Esophagus squamous epithelium (tissue), 5 donors: ENCODE data around the gene EDEM3. TPM values are rescaled to one million over a fixed set of nuclear protein-coding genes. Genes with fewer than 3 reads are reported as not detected.

Source experiments
- DNase-seq: peaks from one replicate; lab custom pipeline; 2025; lab: John Stamatoyannopoulos, UW
- H3K27ac ChIP-seq, 4 donors: fragments of 200-600 bp; sonication (generic); one replicate each; pipeline ENCODE4 v1.5.1; 2016 to 2019; ENCODE audit warnings: mild to moderate bottlenecking in 1 of 4
- H3K27me3 ChIP-seq, 4 donors: fragments of 200-600 bp; sonication (generic); 1 replicate in 3 of 4; 2 replicates in 1 of 4; pipeline versions ENCODE4 v1.5.1 to v1.6.0; 2017 to 2021; ENCODE audit warnings: antibody characterized with exemption in 1 of 4
- H3K36me3 ChIP-seq, 3 donors: fragments of 200-600 bp; sonication (generic); one replicate each; pipeline ENCODE4 v1.5.1; 2016 to 2019
- H3K4me1 ChIP-seq, 3 donors: fragments of 200-600 bp; sonication (generic); one replicate each; pipeline ENCODE4 v1.5.1; 2017 to 2019
- H3K4me3 ChIP-seq, 4 donors: fragments of 200-600 bp; sonication (generic); 1 replicate in 3 of 4; 2 replicates in 1 of 4; pipeline ENCODE4 v1.5.1; 2016 to 2019; ENCODE audit warnings: mild to moderate bottlenecking in 2 of 4, moderate library complexity in 1 of 4
- H3K9me3 ChIP-seq, 3 donors: fragments of 200-600 bp; sonication (generic); one replicate each; pipeline ENCODE4 v1.5.1; 2016 to 2019
- CTCF ChIP-seq, 6 experiments: fragments of 450-650 bp in 4 of 6; fragments of 200-600 bp in 2 of 6; sonication (generic) in 2 of 6; IDR thresholded peaks; one replicate each; pipeline ENCODE4 v1.5.1; 2016 to 2019; ENCODE audit warnings: antibody characterized with exemption in 6 of 6, mild to moderate bottlenecking in 4 of 6, moderate library complexity in 4 of 6
- POLR2A ChIP-seq, 4 donors: fragments of 450-650 bp; IDR thresholded peaks; one replicate each; pipeline ENCODE4 v1.6.1; 2017; ENCODE audit warnings: antibody characterized with exemption in 4 of 4, mild to moderate bottlenecking in 4 of 4, moderate library complexity in 3 of 4
- WGBS, 2 donors: methylation state at CpG; one replicate each; pipeline ENCODE4 v1.1.5; 2018; 5-methylcytosine and 5-hydroxymethylcytosine counted together
- intact Hi-C: fragments of 100-400 bp; cut with DNase I; formaldehyde crosslinking; loops from one replicate; pipeline ENCODE4 v1.15.0; 2022
- total RNA-seq, 4 donors: library from RNA; depleted of rRNA; stranded (reverse); fragments of >200 nt; gene quantifications; one replicate each; pipeline ENCODE4 v1.1.0, GENCODE V29; 2016
- donor health status: DM: yes; HTN: yes; CAD: no.

Gene EDEM3
- total RNA-seq, 4 donors from 2014 or later = 13.4 to 22.6 (median 20.9) TPM

GRCh38 chr1:184781941-184782340 lies 27.3 kb upstream of the EDEM3 start:
- Histone ChIP-seq H3K36me3 (no peaks in the 10 kb centered on the region), H3K4me3 (no peak overlapping the region), H3K4me1 (no peaks in the 10 kb centered on the region), H3K9me3 (peaks cover 0 to 19% (median 4%) of the 10 kb centered on the region in 3 donors), H3K27me3 (no peaks in the 10 kb centered on the region), H3K27ac (no peak overlapping the region)
- intact Hi-C loops = no loop called here
- 83 to 86% methylated on average over 1 of the region's 1 CpG for WGBS, 2 donors
- DNase-seq = no peak
- TF ChIP-seq CTCF (IDR thresholded peaks at IDR 0.05) (no peak), POLR2A (IDR thresholded peaks at IDR 0.05) (no peak)

- TF ChIP-seq POLR2A (IDR thresholded peaks at IDR 0.05) (no peak), CTCF (IDR thresholded peaks at IDR 0.05) (no peak)
- 27 to 77% methylated on average over 2 of the region's 2 CpGs for WGBS, 2 donors
Observed at GRCh38 chr1:184775885-184776284, 21.2 kb upstream of the EDEM3 start.

GRCh38 chr1:184775329-184775728 lies 20.7 kb upstream of the EDEM3 start:
- Histone ChIP-seq H3K27ac (no peak overlapping the region), H3K36me3 (no peaks in the 10 kb centered on the region), H3K4me1 (no peaks in the 10 kb centered on the region), H3K4me3 (no peak overlapping the region), H3K27me3 (no peaks in the 10 kb centered on the region), H3K9me3 (no peaks in the 10 kb centered on the region)
- no peak for DNase-seq
- no peak for TF ChIP-seq POLR2A (IDR thresholded peaks at IDR 0.05)
- intact Hi-C loops = no loop called here

More at GRCh38 chr1:184775885-184776284, 21.2 kb upstream of the EDEM3 start:
- no peak overlapping the region for H3K4me3 ChIP-seq
- H3K4me1 ChIP-seq = no peaks in the 10 kb centered on the region
- no peaks in the 10 kb centered on the region for H3K9me3 ChIP-seq
- no peaks in the 10 kb centered on the region for H3K27me3 ChIP-seq
- no peaks in the 10 kb centered on the region for H3K36me3 ChIP-seq
- DNase-seq = no peak
- intact Hi-C loops = no loop called here
- no peak overlapping the region for H3K27ac ChIP-seq

- Histone ChIP-seq H3K4me1 (no peaks in the 10 kb centered on the region), H3K36me3 (no peaks in the 10 kb centered on the region), H3K27ac (no peak overlapping the region), H3K9me3 (no peaks in the 10 kb centered on the region), H3K4me3 (no peak overlapping the region), H3K27me3 (no peaks in the 10 kb centered on the region)
- intact Hi-C loops = no loop called here
- TF ChIP-seq POLR2A (IDR thresholded peaks at IDR 0.05) (no peak), CTCF (IDR thresholded peaks at IDR 0.05) (no peak)
- no peak for DNase-seq
- 80 to 85% methylated on average over 4 of the region's 4 CpGs for WGBS, 2 donors
Observed at GRCh38 chr1:184773762-184774320, 19.2 kb upstream of the EDEM3 start.

- 56 to 63% methylated on average over 4 to 7 of the region's 7 CpGs for WGBS, 2 donors
- no peak for DNase-seq
- no peaks in the 10 kb centered on the region for H3K9me3 ChIP-seq
- no peaks in the 10 kb centered on the region for H3K27me3 ChIP-seq
- H3K27ac ChIP-seq = no peak overlapping the region
- intact Hi-C loops = no loop called here
- no peak overlapping the region for H3K4me3 ChIP-seq
- TF ChIP-seq CTCF (IDR thresholded peaks at IDR 0.05) (no peak), POLR2A (IDR thresholded peaks at IDR 0.05) (no peak)
- H3K36me3 ChIP-seq = no peaks in the 10 kb centered on the region
- no peaks in the 10 kb centered on the region for H3K4me1 ChIP-seq
Observed at GRCh38 chr1:184771190-184771691, 16.6 kb upstream of the EDEM3 start.
